Erythroblast (primary cell): ENCODE results near the gene PPIL1.

Source experiments
- DNase-seq, 2 experiments: peaks; one replicate each; lab custom pipeline; 2025; lab: John Stamatoyannopoulos, UW
- GATA1 ChIP-seq: IDR thresholded peaks from 2 replicates; pipeline ENCODE4 v1.6.1; 2011; ENCODE audit warnings: low read depth, mild to moderate bottlenecking, control low read depth, low read length, moderate library complexity
- POLR2A ChIP-seq: IDR thresholded peaks from 2 replicates; pipeline ENCODE4 v1.6.1; 2011; ENCODE audit warnings: mild to moderate bottlenecking, low read length

Gene PPIL1

GRCh38 chr6:36840432-36841403 lies 33.9 kb downstream of the PPIL1 start:
- peak in 1 of 2 experiments; percentile 41 for DNase-seq
- TF ChIP-seq POLR2A (no peak), GATA1 (no peak)

- TF ChIP-seq GATA1 (no peak), POLR2A (no peak)
- DNase-seq, result peak; percentile 42 to 44
These were observed 34.7 kb downstream of the PPIL1 start for GRCh38 chr6:36839749-36840431.

GRCh38 chr6:36838896-36839748 lies 35.5 kb downstream of the PPIL1 start, which contains the start of gene CPNE5:
CPNE5 (minus strand) TSS chr6:36839444; CDS start chr6:36839377, 67 bp downstream.
- no peak for DNase-seq
- TF ChIP-seq GATA1 (no peak), POLR2A (no peak)

- DNase-seq, result no peak
- TF ChIP-seq GATA1, result no peak
- TF ChIP-seq POLR2A, result no peak
These were observed 36.9 kb downstream of the PPIL1 start for GRCh38 chr6:36837686-36838085.

- TF ChIP-seq POLR2A, result no peak
- TF ChIP-seq GATA1, result no peak
- DNase-seq, result no peak
These were observed 37.6 kb downstream of the PPIL1 start for GRCh38 chr6:36837022-36837339.

- no peak for DNase-seq
- TF ChIP-seq POLR2A (no peak), GATA1 (no peak)
These were observed 38.2 kb downstream of the PPIL1 start for GRCh38 chr6:36836111-36837021.

- DNase-seq, result no peak
- TF ChIP-seq GATA1, result no peak
- TF ChIP-seq POLR2A, result no peak
These were observed 39.8 kb downstream of the PPIL1 start for GRCh38 chr6:36834576-36835341.

GRCh38 chr6:36833182-36833789 lies 41.3 kb downstream of the PPIL1 start:
- no peak for DNase-seq
- no peak for TF ChIP-seq GATA1
- TF ChIP-seq POLR2A, result no peak

GRCh38 chr6:36832313-36832712 lies 42.3 kb downstream of the PPIL1 start:
- no peak for DNase-seq
- TF ChIP-seq POLR2A, result no peak
- TF ChIP-seq GATA1, result no peak

- DNase-seq, result no peak
These were observed 44.0 kb downstream of the PPIL1 start for GRCh38 chr6:36830577-36830976.

GRCh38 chr6:36829919-36830544 lies 44.6 kb downstream of the PPIL1 start:
- no peak for DNase-seq
- TF ChIP-seq GATA1 (no peak), POLR2A (no peak)

More at GRCh38 chr6:36830577-36830976, 44.0 kb downstream of the PPIL1 start:
- TF ChIP-seq GATA1 (no peak), POLR2A (no peak)
